ENCODE data around the gene GSN. TPM values are rescaled to one million over a fixed set of nuclear protein-coding genes. Genes with fewer than 3 reads are reported as not detected.

GSN gene
- total and polyA plus RNA-seq, 10 of the 15 experiments (the other 5 are each of a cell fraction or from before 2014, with no cell fraction given) = 0.66 to 9.2 (median 6.2) TPM

GRCh38 chr9:121277518-121278295, 9.7 kb downstream of the GSN start (continued):
- TF ChIP-seq ZNF274 (IDR thresholded peaks at IDR 0.05; ENCODE audit: insufficient read depth, insufficient read length) (no peak), HDGF (IDR thresholded peaks at IDR 0.05) (no peak), RELB (IDR thresholded peaks at IDR 0.05; ENCODE audit: low read depth) (no peak), JUNB (IDR thresholded peaks at IDR 0.05) (no peak), SMAD1 (IDR thresholded peaks at IDR 0.05; ENCODE audit: low read depth, partially characterized antibody) (no peak), NKRF (conservative IDR thresholded peaks at IDR 0.05) (no peak)
